OCI-M1 (cell line): Measurements from ENCODE around the gene ARF6.
"Not testable (repeated sequence)": the region's sequence is repeated elsewhere in the genome, so short reads cannot be mapped to it uniquely, and the experiment has no call there.

Experiments
- DNase-seq: peaks from one replicate; lab custom pipeline; 2025; lab: John Stamatoyannopoulos, UW

Gene ARF6

DNA sequence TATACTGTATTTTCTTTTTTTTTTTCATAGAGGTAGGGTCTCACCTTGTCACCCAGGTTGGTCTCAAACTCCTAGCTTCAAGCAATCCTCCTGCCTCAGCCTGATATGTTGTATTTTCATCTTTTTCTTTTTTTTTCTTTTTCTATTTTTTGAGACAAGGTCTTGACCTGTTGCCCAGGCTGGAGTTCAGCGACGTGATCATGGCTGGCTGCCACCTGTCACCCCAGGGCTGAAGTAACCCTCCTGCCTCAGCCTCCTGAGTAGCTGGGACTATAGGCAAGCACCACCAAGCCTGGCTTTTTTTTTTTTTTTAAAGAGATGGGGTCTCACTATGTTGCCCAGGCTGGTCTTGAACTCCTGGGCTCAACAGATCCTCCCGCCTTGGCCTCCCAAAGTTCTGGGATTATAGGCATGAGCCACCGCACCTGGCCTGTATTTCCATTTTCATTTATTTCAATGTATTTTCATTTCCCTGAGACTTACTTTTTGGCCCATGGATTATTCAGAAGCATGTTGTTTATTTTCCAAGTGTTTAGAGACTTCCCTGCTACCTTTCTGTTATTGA lies 16.2 kb upstream of the ARF6 start:
- no peak for DNase-seq

DNA sequence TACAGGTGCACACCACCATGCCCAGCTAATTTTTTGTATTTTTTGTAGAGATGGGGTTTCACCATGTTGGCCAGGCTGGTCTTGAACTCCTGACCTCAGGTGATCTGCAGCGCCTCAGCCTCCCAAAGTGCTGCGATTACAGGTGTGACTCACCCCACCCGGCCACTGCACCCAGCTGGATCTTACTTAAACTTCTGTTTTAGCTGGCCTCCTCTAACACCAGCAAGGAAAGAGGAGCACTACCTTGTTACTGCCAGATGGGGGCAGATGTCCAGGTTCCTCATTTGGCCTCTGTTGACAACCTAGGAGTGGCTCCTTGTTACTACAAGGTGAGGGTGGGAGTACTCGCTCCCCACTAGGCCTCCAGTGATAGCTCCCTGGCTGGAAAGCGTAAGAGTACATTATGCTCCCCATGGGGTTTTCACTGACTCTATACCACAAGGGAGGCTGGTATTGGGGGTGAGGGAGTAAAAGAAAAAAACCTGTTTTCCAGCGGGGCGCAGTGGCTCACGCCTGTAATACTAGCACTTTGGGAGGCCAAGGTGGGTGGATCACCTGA lies 13.2 kb upstream of the ARF6 start:
- DNase-seq: peak; percentile 85

DNA sequence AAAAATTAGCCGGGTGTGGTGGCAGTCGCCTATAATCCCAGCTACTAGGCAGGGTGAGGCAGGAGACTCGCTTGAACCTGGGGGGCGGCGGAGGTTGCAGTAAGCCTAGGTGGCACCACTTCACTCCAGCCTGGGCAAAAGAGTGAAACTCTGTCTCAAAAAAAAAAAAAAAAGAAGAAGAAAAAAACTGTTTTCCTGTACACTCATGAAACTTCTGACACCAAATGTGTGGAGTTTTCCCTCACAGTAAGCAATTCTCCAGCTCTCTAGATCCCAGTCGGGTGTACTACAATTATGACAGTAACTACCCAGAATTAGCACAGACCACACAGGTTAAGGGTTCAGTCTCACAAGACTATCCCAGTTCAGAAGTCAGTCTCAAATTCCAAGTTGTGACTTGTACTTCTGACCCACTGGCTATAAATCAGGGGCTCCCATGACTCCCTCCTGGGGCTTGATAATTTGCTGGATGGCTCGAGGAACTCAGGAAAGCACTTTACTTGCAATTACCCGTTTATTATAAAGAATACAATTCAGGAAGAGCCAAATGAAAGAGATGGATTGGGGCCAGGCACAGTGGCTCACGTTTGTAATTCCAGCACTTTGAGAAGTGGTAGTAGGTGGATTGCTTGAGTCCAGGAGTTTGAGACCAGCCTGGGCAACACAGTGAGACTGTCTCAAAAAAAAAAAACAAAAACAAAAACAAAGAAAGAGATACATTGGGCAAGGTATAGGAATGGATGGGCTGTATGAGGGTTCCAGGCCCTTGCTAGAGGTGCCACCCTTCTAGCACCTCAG lies 12.4 kb upstream of the ARF6 start:
- no peak for DNase-seq

DNA sequence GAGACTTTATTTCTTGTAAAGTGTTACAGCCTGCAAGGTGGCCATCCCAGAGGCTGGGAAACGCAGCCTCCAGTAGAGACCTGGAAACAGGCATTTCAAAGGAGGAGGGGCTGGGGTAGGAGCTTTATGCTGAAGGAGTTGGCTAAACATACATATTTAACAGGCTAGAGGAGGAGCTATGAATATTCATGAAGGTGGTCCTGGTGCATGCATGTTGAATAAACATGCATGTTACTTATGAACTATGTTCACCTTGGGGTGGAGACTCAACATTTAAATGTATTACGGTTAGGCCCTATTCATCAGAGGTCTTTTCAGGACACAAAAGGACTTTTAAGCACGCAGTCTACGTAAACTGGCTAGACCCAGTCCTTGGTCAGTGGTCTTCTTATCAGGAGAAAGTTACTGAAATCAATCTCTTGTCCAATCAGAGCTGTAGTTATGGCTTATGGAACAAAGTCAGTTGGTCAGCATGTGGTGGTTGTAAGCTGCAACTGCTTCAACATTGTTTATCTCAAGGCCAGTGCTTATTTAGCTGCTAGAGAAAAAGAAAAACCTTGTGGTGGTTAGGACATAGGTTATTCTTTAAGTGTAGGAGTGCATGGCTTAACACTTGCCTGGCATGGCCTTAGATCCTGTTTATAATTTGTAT lies 11.4 kb upstream of the ARF6 start:
- DNase-seq: peak; percentile 46

DNA sequence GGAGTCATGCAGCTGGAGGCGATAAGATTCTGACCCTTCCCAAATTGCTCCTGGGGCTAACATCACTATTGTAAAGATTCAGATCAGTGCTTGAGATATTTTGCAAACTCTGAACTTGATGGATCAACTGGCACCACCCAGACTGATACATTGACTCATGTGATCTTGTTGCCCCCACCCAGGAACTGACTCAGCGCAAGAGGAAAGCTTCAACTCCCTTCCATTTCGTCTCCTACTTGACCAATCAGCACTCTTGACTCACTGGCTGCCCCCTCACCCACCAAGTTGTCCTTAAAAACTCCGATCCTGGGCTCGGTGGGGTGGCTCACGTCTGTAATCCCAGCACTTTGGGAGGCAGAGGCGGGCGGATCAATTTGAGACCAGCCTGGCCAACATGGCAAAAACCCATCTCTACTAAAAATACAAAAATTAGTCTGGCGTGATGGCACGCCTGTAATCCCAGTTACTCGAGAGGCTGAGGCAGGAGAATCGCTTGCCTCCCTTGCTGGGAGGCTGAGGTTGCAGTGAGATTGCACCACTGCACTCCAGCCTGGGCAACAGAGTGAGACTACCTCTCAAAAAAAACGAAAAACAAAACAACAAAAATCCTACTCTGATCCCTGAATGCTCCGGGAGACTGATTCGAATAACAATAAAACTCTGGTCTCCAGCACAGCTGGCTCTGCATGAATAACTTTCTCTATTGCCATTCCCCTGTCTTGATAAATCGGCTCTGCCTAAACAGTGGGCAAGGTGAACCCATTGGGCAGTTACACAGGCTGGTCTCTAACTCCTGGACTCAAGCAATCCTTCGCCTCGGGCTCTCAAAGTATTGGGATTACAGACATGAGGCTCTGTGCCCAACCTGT lies 9.8 kb upstream of the ARF6 start:
- no peak for DNase-seq

DNA sequence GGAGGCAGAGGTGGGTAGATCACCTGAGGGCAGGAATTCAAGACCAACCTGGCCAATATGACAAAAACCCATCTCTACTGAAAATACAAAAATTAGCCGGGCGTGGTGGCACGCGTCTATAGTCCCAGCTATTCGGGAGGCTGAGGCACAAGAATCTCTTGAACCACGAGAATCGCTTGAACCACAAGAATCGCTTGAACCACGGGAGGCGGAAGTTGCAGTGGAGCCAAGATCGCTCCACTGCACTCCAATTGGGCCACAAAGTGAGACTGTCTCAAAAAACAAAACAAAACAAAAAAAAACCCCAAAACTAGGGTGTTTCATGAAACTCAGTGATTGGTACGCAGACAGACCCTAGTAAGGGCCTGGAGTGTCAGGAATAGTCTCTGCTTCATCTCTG lies 6.4 kb upstream of the ARF6 start:
- no peak for DNase-seq

DNA sequence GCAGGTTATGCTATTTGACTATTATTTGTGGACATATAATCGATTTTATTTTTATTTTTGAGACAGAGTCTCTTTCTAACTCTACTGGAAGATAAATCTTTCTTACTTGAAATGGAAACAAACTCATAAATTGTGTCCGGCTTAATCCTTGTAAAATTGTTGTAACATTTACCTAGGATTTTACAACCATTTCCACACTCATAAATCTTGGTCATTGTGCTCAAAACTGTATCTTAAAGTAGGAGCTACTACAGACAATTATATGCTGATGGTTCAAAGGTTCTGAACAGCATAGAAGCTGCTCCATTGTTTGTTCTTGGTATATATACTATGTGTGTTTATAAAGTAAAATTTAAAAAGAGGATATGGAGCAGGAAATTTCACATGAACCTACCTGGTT lies 4.6 kb upstream of the ARF6 start:
- no peak for DNase-seq

DNA sequence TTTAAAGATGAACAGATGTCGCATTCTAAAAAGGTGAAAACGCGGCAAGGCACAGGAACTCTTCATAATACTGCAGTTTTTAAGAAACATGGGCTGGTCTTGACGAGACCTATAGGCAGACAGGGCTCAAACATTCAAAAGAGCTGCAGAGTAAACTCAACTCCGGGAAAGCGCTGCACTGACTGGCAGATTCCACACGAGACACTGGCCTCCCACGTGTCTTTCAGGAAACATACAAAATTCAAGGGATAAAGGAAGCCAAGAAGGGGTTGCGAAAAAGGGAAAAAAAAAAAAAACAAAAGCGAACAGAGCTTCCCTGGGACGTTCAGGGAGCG lies 614 bp upstream of the ARF6 start:
- peak; percentile 79 for DNase-seq

DNA sequence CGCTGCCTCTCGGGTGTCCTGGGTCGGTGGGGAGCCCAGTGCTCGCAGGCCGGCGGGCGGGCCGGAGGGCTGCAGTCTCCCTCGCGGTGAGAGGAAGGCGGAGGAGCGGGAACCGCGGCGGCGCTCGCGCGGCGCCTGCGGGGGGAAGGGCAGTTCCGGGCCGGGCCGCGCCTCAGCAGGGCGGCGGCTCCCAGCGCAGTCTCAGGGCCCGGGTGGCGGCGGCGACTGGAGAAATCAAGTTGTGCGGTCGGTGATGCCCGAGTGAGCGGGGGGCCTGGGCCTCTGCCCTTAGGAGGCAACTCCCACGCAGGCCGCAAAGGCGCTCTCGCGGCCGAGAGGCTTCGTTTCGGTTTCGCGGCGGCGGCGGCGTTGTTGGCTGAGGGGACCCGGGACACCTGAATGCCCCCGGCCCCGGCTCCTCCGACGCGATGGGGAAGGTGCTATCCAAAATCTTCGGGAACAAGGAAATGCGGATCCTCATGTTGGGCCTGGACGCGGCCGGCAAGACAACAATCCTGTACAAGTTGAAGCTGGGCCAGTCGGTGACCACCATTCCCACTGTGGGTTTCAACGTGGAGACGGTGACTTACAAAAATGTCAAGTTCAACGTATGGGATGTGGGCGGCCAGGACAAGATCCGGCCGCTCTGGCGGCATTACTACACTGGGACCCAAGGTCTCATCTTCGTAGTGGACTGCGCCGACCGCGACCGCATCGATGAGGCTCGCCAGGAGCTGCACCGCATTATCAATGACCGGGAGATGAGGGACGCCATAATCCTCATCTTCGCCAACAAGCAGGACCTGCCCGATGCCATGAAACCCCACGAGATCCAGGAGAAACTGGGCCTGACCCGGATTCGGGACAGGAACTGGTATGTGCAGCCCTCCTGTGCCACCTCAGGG lies 679 bp downstream of the ARF6 start:
- peak; percentile 75 for DNase-seq

DNA sequence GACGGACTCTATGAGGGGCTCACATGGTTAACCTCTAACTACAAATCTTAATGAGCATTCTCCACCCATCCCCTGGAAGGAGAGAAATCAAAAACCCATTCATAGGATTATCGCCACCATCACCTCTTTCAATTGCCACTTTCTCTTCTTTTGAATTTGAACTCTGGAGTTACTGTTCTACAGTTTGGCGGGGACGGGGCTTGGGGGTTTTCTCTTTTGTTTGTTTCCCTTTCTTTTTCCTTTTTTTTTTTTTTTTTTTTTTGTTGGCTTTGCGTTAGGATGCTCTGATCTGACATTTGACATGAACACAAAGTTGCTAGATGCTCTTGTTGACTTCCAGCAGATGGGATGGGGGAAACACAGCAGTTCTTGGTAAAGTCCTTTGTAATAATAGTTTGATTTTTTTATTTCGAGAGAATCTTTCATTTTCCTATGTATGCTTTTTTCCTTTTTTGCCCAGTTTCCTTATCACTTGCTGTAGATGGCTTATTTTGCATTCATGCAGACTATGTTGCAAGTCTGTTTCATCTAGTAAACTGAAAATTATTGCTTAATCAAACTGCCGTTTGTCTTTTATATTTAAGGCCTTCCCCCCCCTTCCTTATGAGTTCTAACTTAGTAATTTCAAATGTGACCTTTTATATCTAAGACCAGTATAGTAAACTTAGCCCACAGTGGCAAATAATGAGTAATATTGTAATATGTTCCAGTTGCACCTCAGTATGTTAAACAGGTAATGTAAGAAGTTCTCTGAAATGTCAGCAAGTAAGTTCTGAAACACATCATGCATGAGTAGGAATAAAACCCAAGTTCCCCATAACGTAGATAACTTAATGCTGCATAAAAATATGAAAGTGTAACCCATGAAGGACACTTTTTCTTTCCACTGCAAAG lies 1.6 kb downstream of the ARF6 start:
- not testable (repeated sequence) for DNase-seq

DNA sequence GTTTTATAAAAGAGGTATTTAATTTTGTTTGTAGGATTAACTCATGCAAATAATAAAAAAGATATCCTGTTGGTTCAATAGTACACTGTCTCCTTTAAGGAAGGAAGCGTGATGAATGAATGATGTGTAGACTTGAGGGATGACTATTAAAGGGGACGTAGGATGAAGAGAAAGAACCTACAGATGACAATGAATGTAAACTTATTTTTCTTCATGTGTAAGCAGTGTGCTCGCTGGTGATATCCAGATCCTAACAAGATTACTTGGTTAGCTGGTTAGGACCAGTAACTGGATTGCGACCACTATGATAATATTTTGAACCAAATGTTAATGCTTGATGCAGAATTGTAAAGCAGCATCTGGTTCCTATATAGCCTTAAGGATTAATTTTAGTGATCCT lies 2.6 kb downstream of the ARF6 start:
- DNase-seq: peak; percentile 36

DNA sequence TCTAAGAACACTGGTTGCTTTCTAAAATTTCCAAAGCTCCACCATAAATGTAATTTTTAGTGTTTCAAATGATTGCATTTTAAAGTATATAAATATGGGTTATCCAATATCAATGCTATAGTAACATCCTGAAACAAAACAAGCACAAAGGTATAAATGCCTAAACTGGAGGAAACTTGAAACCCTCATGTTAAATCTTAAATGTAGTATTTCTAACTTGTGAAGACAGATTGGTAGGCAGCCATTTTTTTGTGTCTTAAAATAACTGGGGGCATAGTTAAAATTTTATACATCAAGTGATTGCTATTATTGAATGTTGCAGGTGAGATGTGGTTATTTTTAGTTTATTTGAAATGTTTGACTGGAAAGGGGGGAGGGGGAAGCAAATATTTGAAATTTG lies 3.4 kb downstream of the ARF6 start:
- not testable (repeated sequence) for DNase-seq

DNA sequence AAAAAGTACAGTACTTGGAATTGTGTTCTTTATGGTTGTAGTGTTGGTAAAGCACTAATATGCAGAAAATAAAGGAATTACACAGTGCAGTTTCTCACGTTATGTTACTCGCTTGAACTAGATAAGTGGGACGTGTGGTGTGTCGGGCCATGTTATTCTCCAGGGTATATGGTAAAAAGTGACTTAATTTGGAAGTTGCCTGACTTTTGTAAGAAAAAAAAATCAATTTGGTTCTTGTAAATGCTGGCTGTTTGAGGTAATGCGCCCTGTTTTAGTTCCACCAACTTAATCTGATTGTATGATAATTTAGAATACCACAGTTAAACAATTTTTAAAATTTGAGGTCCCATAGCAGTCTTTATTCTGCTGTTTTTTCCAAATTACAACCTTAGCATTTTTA lies 4.1 kb downstream of the ARF6 start:
- peak; percentile 44 for DNase-seq

DNA sequence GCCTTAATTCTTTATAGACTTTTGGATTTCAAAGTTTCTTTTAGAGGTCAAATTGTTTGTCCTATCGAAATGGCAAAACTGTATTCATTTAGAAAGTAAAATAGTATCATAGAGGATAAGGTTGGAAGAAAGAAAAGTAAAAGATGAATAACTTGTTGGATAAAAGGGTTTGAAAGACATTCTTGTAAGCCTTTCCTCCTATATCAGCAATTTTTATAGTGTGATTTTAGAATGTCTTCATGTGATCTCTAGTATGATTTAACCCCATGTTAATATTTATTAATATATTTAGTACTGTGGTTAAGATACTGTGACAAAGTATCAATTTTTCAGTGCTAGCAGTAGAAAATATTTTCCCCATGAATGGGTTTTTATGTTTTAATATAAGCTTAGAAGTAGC lies 4.5 kb downstream of the ARF6 start:
- DNase-seq: no peak

DNA sequence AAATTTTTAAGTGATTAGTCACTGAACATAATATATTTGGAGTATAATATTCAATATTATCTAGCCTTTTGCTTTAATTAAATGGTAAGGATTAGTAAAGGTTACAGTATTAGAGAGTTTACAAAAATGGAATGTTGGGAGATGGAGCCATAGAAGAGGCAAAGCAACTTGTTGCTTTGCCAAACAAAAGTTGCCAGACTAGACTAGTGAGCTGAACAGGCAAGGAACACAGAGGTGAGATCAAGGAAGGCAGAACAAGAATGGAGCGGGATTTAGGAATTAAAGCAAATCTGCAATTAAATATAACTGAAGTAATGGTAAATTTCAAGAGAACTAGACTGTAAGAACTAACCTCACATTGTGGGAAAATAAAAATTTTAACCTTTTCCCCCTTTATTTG lies 5.1 kb downstream of the ARF6 start:
- no peak for DNase-seq

DNA sequence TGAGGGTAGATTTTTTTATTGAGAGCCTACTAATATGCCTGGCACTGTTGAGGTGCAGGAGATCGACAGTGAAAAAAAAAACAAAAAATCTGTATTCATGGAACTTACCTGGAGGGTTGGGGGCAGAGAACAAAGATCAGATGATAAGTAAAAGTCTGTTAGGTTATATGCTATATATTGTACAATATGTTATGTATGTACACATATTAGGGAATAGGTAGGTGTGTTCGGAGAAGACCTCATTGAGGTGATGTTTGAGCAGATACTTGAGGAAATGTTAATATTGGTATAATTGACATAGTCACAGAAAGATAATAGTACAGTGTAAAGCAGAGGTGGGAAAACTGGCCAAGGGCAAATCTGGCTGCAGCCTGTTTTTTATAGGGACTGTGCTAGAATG lies 5.6 kb downstream of the ARF6 start:
- no peak for DNase-seq

DNA sequence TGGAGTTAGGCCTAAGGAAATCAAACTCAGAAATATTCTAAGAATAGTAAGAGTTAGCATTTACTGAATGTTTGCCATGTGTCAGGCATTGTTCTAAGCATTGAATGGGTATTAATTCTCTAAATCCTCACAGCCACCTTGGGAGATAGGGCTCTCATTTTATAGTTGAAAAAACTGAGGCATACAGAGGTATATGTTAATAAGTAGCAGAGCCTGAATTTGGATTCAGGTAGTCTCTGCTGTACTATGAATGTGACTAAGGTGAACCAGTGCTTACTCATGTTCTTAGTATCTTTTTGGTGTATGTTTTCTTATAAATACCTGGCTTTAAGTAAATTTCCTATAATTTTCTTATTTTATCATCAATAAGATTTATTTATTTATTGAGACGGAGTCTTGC lies 8.1 kb downstream of the ARF6 start:
- no peak for DNase-seq

DNA sequence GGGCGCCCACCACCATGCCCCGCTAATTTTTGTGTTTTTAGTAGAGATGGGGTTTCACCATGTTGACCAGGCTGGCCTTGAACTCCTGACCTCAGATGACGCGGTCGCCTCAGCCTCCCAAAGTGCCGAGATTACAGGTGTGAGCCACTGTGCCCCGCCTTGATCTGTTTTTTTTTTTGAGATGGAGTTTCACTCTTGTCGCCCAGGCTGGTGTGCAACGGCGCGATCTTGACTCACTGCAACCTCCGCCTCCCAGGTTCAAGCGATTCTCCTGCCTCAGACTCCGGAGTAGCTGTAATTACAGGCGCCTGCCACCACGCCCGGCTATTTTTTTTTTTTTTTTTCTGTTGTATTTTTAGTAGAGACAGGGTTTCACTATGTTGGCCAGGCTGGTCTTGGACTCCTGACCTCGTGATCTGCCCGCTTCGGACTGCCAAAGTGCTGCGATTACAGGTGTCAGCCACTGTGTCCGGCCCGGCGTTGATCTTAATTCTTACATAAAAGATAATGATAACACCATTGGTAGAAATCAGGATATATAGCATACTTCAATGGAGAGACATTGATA lies 9.9 kb downstream of the ARF6 start:
- not testable (repeated sequence) for DNase-seq

DNA sequence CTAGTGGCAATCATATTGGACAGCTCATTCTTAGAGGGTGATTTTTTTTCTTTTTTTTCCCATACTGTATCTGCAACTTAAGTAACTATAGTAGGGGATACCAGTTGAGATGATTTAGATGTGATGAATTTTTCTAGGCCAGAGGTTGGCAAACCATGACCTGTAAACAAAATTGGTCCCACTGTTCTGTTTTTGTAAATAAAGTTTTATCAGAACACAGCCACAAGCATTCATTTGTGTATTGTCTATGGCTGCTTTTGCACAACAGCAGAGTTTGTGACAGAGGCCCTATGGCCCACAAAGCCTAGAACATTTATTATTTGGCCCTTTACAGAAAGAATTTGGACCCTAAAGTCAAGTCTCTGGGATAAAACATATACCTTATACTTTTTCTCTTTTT lies 11.4 kb downstream of the ARF6 start:
- no peak for DNase-seq

DNA sequence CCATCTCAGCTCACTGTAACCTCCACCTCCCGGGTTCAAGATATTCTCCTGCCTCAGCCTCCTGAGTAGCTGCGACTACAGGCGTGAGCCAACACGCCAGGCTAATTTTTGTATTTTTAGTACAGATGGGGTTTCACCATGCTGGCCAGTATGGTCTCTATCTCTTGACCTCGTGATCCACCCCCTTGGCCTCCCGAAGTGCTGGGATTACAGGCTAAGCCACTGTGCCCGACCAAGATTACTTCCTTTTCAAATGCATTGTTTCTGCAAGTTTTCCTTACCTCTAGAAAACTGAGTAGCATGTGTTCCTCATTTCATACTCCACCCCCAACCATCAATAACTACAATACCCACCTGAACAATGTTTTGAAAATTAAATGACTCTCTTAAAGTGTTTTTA lies 13.1 kb downstream of the ARF6 start:
- peak; percentile 48 for DNase-seq
